Body of pancreas (tissue), 4 donors: Measurements from ENCODE around the gene GRIA1.

Experiments used
- POLR2A ChIP-seq, 3 donors: fragments of 450-650 bp; IDR thresholded peaks; one replicate each; pipeline ENCODE4 v1.6.1; 2016; ENCODE audit warnings: antibody characterized with exemption in 3 of 3, mild to moderate bottlenecking in 2 of 3
- TF ChIP-seq, protein P1 (sequence below), 7 experiments: fragments of 450-650 bp in 4 of 7; fragments of 200-600 bp in 3 of 7; sonication (generic) in 3 of 7; IDR thresholded peaks; one replicate each; pipeline ENCODE4 v1.5.1; 2016 to 2019; ENCODE audit warnings: antibody characterized with exemption in 7 of 7

DNA sequence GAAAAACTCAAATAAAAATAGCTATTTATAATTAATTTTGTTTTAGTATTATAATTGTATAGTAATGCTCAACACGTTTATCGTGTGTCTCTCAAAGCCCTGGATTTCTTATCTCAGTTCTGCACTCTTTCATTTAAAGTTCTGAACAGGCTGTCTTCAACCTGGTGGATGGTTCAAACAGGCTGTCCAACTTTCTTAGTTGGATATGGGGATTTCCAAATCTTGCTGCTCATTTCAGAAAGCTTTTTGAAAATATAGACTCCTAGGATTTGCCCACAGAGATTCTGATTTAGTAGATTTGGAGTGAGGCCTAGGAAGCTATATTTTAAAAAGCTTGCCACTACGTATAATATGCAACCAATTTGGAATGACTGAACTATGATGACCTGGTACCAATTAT lies 120.3 kb downstream of the GRIA1 start:
- TF ChIP-seq, protein P1, sequence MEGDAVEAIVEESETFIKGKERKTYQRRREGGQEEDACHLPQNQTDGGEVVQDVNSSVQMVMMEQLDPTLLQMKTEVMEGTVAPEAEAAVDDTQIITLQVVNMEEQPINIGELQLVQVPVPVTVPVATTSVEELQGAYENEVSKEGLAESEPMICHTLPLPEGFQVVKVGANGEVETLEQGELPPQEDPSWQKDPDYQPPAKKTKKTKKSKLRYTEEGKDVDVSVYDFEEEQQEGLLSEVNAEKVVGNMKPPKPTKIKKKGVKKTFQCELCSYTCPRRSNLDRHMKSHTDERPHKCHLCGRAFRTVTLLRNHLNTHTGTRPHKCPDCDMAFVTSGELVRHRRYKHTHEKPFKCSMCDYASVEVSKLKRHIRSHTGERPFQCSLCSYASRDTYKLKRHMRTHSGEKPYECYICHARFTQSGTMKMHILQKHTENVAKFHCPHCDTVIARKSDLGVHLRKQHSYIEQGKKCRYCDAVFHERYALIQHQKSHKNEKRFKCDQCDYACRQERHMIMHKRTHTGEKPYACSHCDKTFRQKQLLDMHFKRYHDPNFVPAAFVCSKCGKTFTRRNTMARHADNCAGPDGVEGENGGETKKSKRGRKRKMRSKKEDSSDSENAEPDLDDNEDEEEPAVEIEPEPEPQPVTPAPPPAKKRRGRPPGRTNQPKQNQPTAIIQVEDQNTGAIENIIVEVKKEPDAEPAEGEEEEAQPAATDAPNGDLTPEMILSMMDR (IDR thresholded peaks at IDR 0.05), result no peak
- TF ChIP-seq POLR2A (IDR thresholded peaks at IDR 0.05), result no peak
